HL-60 (cell line): ENCODE data around the gene PIP5K1B.

Experiments used
- DNase-seq, 2 experiments: peaks; one replicate each; pipeline ENCODE4 v3.0.0-alpha.2; 2010 to 2020; ENCODE audit warnings: low read depth in 1 of 2, low spot score in 1 of 2
- H3K27ac ChIP-seq: fragments of 250-450 bp; sonication (Bioruptor Pico); replicated peaks from 2 replicates; pipeline ENCODE4 v1.5.1; 2020; ENCODE audit warnings: mild to moderate bottlenecking, moderate library complexity
- H3K27me3 ChIP-seq: fragments of 250-450 bp; sonication (Bioruptor Pico); 2 replicates; pipeline ENCODE4 v1.5.1; 2021; ENCODE audit warnings: mild to moderate bottlenecking, moderate library complexity; ENCODE audit not compliant: insufficient read depth, poor library complexity, severe bottlenecking
- H3K4me3 ChIP-seq: replicated peaks from 2 replicates; pipeline ENCODE4 v1.5.1; 2011; ENCODE audit warnings: mild to moderate bottlenecking, control low read depth, low read length; ENCODE audit not compliant: insufficient read depth
- GABPA ChIP-seq: IDR thresholded peaks from 2 replicates; pipeline ENCODE4 v1.6.1; 2012; ENCODE audit warnings: low read depth
- POLR2AphosphoS5 ChIP-seq: IDR thresholded peaks from 2 replicates; pipeline ENCODE4 v1.6.1; 2012; ENCODE audit warnings: low read depth
- REST ChIP-seq: IDR thresholded peaks from 2 replicates; pipeline ENCODE4 v1.6.1; 2012; ENCODE audit warnings: low read depth; ENCODE audit not compliant: insufficient replicate concordance
- SPI1 ChIP-seq: IDR thresholded peaks from 2 replicates; pipeline ENCODE4 v1.6.1; 2012; ENCODE audit warnings: low read depth, mild to moderate bottlenecking, borderline replicate concordance
- TF ChIP-seq, protein P1 (sequence below): IDR thresholded peaks from one replicate; pipeline ENCODE4 v1.5.1; 2011; ENCODE audit warnings: low read length, control low read depth, inconsistent platforms; ENCODE audit not compliant: insufficient read depth

PIP5K1B gene

DNA sequence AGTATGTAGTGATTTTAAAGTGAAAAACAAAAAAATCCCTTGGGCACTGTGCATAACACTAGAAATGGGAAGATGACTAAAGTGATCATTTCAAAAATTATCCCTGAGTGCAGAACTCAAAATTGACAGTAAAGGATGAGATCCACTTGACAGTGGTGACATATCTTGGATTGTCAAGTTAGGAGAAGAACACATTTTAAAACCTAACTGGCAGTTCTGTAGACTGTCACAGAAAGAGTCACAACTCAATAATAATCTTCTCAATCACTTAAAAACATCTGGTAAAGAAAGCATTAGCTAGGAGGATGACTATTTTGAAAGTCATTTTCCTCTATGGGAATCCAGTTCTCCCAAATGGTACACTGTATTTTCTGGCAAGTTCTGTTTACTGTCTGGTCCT, 127.1 kb downstream of the PIP5K1B start:
- Histone ChIP-seq H3K27ac (no peak overlapping the region), H3K4me3 (no peak overlapping the region), H3K27me3 (no peaks in the 10 kb centered on the region)
- DNase-seq = no peak
- TF ChIP-seq SPI1 (no peak), POLR2AphosphoS5 (no peak), REST (no peak), GABPA (no peak)
- TF ChIP-seq, protein P1, sequence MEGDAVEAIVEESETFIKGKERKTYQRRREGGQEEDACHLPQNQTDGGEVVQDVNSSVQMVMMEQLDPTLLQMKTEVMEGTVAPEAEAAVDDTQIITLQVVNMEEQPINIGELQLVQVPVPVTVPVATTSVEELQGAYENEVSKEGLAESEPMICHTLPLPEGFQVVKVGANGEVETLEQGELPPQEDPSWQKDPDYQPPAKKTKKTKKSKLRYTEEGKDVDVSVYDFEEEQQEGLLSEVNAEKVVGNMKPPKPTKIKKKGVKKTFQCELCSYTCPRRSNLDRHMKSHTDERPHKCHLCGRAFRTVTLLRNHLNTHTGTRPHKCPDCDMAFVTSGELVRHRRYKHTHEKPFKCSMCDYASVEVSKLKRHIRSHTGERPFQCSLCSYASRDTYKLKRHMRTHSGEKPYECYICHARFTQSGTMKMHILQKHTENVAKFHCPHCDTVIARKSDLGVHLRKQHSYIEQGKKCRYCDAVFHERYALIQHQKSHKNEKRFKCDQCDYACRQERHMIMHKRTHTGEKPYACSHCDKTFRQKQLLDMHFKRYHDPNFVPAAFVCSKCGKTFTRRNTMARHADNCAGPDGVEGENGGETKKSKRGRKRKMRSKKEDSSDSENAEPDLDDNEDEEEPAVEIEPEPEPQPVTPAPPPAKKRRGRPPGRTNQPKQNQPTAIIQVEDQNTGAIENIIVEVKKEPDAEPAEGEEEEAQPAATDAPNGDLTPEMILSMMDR = no peak

DNA sequence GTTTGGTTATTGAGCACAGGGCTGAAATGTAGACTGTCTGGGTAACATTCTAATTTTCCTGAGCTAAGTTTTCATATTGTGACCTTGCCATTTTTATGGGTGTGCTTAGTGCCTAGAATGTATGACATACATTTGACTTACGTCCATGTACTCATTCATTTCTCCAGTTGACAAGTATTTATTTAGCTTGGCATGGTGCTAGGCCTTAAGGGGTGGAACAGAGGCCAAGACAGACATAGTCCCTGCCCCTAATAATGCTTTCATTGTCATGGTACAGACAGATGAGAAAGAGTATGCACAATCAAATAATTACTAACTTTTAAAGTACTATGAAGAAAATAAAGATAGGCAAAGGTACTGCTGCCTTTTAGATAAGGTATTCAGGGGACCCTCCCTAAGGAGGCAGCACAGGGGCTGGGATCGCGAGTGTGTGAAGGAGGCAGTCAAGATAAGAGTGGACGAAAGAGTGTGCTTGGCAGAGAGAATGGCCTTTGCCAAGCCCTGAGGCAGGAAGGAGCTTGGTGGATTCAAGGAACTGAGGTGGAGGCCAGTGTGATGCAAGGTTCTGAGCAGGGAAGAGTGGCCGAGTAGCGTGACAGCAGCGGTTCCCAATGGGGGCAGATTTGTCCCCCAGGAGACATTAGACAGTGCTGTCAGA, 128.0 kb downstream of the PIP5K1B start:
- no peak for DNase-seq
- Histone ChIP-seq H3K27me3 (no peaks in the 10 kb centered on the region), H3K4me3 (no peak overlapping the region), H3K27ac (no peak overlapping the region)
- TF ChIP-seq SPI1 (no peak), GABPA (no peak), POLR2AphosphoS5 (no peak), REST (no peak)
- TF ChIP-seq, protein P1 = no peak

- H3K27ac ChIP-seq = no peak overlapping the region
Observed at GRCh38 chr9:68834931-68835520, 130.0 kb downstream of the PIP5K1B start.

More at GRCh38 chr9:68834931-68835520, 130.0 kb downstream of the PIP5K1B start:
- no peak for TF ChIP-seq POLR2AphosphoS5
- no peak for TF ChIP-seq GABPA
- TF ChIP-seq, protein P1 = no peak
- no peak for TF ChIP-seq SPI1
- no peak for TF ChIP-seq REST
- DNase-seq = no peak
- Histone ChIP-seq H3K27me3 (no peaks in the 10 kb centered on the region), H3K4me3 (no peak overlapping the region)
